ENCODE data around the gene CHAF1A. TPM values are rescaled to one million over a fixed set of nuclear protein-coding genes. Genes with fewer than 3 reads are reported as not detected.

Gene CHAF1A
- total and polyA plus RNA-seq, 2 experiments from 2014 or later, result 113 to 125 TPM

DNA sequence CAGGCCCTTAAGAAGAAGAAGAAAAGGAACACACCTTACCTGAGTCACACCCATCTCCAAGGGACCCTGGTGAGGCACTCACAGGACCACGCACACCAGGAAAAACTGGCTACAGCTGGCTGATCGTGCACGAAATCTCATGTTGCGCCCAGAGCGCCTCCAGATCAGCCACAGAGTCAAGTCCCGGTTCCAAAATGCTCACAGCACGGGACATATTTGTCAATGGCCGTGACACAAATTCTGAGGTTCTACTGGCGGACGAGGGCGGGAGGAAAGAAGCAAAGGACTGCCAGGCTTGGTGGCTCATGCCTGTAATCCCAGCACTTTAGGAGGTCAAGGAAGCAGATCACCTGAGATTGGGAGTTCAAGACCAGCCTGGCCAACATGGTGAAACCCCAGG lies 23.6 kb upstream of the CHAF1A start:
- H2AFZ ChIP-seq, result no peak overlapping the region
- no peak overlapping the region; the same call in 1 of the 2 replicates for H3K27ac ChIP-seq (ENCODE audit: low read depth)
- DNase-seq (ENCODE audit: low spot score) (no peak), ATAC-seq (no peak)
- H3K27me3 Mint-ChIP-seq (ENCODE audit: insufficient read depth, low read depth, poor library complexity), result peaks cover 25% of the 10 kb centered on the region
- H3F3A ChIP-seq (replicated peaks; ENCODE audit: low read depth), result 0 out of 2 replicates have a peak, but pooled peaks cover 12% of the 10 kb centered on the region
- H4K20me1 ChIP-seq (replicated peaks; ENCODE audit: insufficient read depth), result peaks cover 34% of the 10 kb centered on the region
- H3K36me3 Mint-ChIP-seq (ENCODE audit: low read depth), result 0 out of 3 replicates have a peak, but pooled peaks cover 5% of the 10 kb centered on the region
- H3K4me3 Mint-ChIP-seq, result no peak overlapping the region
- H3K9me2 ChIP-seq (ENCODE audit: insufficient read depth), result no peaks in the 10 kb centered on the region
- H3K4me2 ChIP-seq, result no peak overlapping the region
- H3K4me1 Mint-ChIP-seq, result peaks cover 48% of the 10 kb centered on the region
- H3K9me3 Mint-ChIP-seq, result no peaks in the 10 kb centered on the region
- H3K4me3 ChIP-seq, result no peak overlapping the region
- no peaks in the 10 kb centered on the region for H3K27me3 ChIP-seq (ENCODE audit: insufficient read depth)
- H3K36me3 ChIP-seq (ENCODE audit: insufficient read depth), result no peaks in the 10 kb centered on the region
- TF ChIP-seq JUNB (IDR thresholded peaks at IDR 0.05; ENCODE audit: unreplicated experiment) (no peak), STAT1 (IDR thresholded peaks at IDR 0.05; ENCODE audit: unreplicated experiment) (no peak), ZNF114 (CRISPR knock-in tag; IDR thresholded peaks at IDR 0.05) (no peak), CREB1 (CRISPR knock-in tag; IDR thresholded peaks at IDR 0.05; ENCODE audit: low read depth) (no peak), EZH2 (IDR thresholded peaks at IDR 0.05; ENCODE audit: low read depth, unreplicated experiment) (no peak), EZH2phosphoT487 (IDR thresholded peaks at IDR 0.05; ENCODE audit: unreplicated experiment) (no peak), POLR2AphosphoS5 (IDR thresholded peaks at IDR 0.05; ENCODE audit: low read depth) (no peak), ZNF331 (CRISPR knock-in tag; IDR thresholded peaks at IDR 0.05; ENCODE audit: low read depth) (no peak), NANOG (IDR thresholded peaks at IDR 0.05; ENCODE audit: borderline replicate concordance) (no peak)
- TF ChIP-seq, protein P1, sequence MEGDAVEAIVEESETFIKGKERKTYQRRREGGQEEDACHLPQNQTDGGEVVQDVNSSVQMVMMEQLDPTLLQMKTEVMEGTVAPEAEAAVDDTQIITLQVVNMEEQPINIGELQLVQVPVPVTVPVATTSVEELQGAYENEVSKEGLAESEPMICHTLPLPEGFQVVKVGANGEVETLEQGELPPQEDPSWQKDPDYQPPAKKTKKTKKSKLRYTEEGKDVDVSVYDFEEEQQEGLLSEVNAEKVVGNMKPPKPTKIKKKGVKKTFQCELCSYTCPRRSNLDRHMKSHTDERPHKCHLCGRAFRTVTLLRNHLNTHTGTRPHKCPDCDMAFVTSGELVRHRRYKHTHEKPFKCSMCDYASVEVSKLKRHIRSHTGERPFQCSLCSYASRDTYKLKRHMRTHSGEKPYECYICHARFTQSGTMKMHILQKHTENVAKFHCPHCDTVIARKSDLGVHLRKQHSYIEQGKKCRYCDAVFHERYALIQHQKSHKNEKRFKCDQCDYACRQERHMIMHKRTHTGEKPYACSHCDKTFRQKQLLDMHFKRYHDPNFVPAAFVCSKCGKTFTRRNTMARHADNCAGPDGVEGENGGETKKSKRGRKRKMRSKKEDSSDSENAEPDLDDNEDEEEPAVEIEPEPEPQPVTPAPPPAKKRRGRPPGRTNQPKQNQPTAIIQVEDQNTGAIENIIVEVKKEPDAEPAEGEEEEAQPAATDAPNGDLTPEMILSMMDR (conservative IDR thresholded peaks at IDR 0.05; ENCODE audit: low read depth in 2 of 2), result no peak
- TF ChIP-seq, protein P2, sequence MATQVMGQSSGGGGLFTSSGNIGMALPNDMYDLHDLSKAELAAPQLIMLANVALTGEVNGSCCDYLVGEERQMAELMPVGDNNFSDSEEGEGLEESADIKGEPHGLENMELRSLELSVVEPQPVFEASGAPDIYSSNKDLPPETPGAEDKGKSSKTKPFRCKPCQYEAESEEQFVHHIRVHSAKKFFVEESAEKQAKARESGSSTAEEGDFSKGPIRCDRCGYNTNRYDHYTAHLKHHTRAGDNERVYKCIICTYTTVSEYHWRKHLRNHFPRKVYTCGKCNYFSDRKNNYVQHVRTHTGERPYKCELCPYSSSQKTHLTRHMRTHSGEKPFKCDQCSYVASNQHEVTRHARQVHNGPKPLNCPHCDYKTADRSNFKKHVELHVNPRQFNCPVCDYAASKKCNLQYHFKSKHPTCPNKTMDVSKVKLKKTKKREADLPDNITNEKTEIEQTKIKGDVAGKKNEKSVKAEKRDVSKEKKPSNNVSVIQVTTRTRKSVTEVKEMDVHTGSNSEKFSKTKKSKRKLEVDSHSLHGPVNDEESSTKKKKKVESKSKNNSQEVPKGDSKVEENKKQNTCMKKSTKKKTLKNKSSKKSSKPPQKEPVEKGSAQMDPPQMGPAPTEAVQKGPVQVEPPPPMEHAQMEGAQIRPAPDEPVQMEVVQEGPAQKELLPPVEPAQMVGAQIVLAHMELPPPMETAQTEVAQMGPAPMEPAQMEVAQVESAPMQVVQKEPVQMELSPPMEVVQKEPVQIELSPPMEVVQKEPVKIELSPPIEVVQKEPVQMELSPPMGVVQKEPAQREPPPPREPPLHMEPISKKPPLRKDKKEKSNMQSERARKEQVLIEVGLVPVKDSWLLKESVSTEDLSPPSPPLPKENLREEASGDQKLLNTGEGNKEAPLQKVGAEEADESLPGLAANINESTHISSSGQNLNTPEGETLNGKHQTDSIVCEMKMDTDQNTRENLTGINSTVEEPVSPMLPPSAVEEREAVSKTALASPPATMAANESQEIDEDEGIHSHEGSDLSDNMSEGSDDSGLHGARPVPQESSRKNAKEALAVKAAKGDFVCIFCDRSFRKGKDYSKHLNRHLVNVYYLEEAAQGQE (IDR thresholded peaks at IDR 0.05; ENCODE audit: unreplicated experiment), result no peak
- TF ChIP-seq, protein P3, sequence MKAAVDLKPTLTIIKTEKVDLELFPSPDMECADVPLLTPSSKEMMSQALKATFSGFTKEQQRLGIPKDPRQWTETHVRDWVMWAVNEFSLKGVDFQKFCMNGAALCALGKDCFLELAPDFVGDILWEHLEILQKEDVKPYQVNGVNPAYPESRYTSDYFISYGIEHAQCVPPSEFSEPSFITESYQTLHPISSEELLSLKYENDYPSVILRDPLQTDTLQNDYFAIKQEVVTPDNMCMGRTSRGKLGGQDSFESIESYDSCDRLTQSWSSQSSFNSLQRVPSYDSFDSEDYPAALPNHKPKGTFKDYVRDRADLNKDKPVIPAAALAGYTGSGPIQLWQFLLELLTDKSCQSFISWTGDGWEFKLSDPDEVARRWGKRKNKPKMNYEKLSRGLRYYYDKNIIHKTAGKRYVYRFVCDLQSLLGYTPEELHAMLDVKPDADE (IDR thresholded peaks at IDR 0.05), result no peak
- TF ChIP-seq, protein P4, sequence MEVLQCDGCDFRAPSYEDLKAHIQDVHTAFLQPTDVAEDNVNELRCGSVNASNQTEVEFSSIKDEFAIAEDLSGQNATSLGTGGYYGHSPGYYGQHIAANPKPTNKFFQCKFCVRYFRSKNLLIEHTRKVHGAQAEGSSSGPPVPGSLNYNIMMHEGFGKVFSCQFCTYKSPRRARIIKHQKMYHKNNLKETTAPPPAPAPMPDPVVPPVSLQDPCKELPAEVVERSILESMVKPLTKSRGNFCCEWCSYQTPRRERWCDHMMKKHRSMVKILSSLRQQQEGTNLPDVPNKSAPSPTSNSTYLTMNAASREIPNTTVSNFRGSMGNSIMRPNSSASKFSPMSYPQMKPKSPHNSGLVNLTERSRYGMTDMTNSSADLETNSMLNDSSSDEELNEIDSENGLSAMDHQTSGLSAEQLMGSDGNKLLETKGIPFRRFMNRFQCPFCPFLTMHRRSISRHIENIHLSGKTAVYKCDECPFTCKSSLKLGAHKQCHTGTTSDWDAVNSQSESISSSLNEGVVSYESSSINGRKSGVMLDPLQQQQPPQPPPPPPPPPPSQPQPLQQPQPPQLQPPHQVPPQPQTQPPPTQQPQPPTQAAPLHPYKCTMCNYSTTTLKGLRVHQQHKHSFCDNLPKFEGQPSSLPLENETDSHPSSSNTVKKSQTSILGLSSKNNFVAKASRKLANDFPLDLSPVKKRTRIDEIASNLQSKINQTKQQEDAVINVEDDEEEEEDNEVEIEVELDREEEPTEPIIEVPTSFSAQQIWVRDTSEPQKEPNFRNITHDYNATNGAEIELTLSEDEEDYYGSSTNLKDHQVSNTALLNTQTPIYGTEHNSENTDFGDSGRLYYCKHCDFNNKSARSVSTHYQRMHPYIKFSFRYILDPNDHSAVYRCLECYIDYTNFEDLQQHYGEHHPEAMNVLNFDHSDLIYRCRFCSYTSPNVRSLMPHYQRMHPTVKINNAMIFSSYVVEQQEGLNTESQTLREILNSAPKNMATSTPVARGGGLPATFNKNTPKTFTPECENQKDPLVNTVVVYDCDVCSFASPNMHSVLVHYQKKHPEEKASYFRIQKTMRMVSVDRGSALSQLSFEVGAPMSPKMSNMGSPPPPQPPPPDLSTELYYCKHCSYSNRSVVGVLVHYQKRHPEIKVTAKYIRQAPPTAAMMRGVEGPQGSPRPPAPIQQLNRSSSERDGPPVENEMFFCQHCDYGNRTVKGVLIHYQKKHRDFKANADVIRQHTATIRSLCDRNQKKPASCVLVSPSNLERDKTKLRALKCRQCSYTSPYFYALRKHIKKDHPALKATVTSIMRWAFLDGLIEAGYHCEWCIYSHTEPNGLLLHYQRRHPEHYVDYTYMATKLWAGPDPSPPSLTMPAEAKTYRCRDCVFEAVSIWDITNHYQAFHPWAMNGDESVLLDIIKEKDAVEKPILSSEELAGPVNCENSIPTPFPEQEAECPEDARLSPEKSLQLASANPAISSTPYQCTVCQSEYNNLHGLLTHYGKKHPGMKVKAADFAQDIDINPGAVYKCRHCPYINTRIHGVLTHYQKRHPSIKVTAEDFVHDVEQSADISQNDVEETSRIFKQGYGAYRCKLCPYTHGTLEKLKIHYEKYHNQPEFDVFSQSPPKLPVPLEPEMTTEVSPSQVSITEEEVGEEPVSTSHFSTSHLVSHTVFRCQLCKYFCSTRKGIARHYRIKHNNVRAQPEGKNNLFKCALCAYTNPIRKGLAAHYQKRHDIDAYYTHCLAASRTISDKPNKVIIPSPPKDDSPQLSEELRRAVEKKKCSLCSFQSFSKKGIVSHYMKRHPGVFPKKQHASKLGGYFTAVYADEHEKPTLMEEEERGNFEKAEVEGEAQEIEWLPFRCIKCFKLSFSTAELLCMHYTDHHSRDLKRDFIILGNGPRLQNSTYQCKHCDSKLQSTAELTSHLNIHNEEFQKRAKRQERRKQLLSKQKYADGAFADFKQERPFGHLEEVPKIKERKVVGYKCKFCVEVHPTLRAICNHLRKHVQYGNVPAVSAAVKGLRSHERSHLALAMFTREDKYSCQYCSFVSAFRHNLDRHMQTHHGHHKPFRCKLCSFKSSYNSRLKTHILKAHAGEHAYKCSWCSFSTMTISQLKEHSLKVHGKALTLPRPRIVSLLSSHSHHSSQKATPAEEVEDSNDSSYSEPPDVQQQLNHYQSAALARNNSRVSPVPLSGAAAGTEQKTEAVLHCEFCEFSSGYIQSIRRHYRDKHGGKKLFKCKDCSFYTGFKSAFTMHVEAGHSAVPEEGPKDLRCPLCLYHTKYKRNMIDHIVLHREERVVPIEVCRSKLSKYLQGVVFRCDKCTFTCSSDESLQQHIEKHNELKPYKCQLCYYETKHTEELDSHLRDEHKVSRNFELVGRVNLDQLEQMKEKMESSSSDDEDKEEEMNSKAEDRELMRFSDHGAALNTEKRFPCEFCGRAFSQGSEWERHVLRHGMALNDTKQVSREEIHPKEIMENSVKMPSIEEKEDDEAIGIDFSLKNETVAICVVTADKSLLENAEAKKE (CRISPR knock-in tag; IDR thresholded peaks at IDR 0.05), result no peak
- H3K4me1 ChIP-seq (ENCODE audit: insufficient read depth), result peaks cover 29% of the 10 kb centered on the region
- H3K27ac Mint-ChIP-seq, result 0 out of 2 replicates have a peak overlapping the region, but pooled peaks have one; percentile 40
- peaks cover 84% of the 10 kb centered on the region for H3K79me2 ChIP-seq (replicated peaks; ENCODE audit: insufficient read depth)

Measured in GM23338 (cell line).